ENCODE data around the gene PITX2.
"Not testable (repeated sequence)": the region's sequence is repeated elsewhere in the genome, so short reads cannot be mapped to it uniquely, and the experiment has no call there.

PITX2 gene

GRCh38 chr4:110611968-110612447 lies 10.9 kb downstream of the PITX2 start:
- DNase-seq (ENCODE audit: low read depth in 2 of 2) = no peak

- DNase-seq (ENCODE audit: low read depth in 2 of 2) = no peak
Observed at GRCh38 chr4:110610940-110611831, 11.7 kb downstream of the PITX2 start.

- no peak for DNase-seq (ENCODE audit: low read depth in 2 of 2)
Observed at GRCh38 chr4:110610620-110610939, 12.3 kb downstream of the PITX2 start.

- no peak for DNase-seq (ENCODE audit: low read depth in 2 of 2)
Observed at GRCh38 chr4:110609044-110609750, 13.7 kb downstream of the PITX2 start.

- DNase-seq (ENCODE audit: low read depth in 2 of 2) = no peak
Observed at GRCh38 chr4:110605077-110605476, 17.8 kb downstream of the PITX2 start.

- DNase-seq (ENCODE audit: low read depth in 2 of 2) = no peak
Observed at GRCh38 chr4:110602061-110602460, 20.8 kb downstream of the PITX2 start.

- DNase-seq (ENCODE audit: low read depth in 2 of 2) = no peak
Observed at GRCh38 chr4:110597582-110597981, 25.3 kb downstream of the PITX2 start.

- DNase-seq (ENCODE audit: low read depth in 2 of 2) = no peak
Observed at GRCh38 chr4:110596431-110596830, 26.4 kb downstream of the PITX2 start.

GRCh38 chr4:110595583-110595982 lies 27.3 kb downstream of the PITX2 start:
- no peak for DNase-seq (ENCODE audit: low read depth in 2 of 2)

GRCh38 chr4:110589297-110589696 lies 33.6 kb downstream of the PITX2 start:
- DNase-seq (ENCODE audit: low read depth in 2 of 2) = no peak

GRCh38 chr4:110587666-110588285 lies 35.1 kb downstream of the PITX2 start:
- no peak for DNase-seq (ENCODE audit: low read depth in 2 of 2)

GRCh38 chr4:110586131-110586850 lies 36.6 kb downstream of the PITX2 start:
- DNase-seq (ENCODE audit: low read depth in 2 of 2) = peak; percentile 36 to 40

- not testable (repeated sequence) for DNase-seq (ENCODE audit: low read depth in 2 of 2)
Observed at GRCh38 chr4:110576696-110577095, 46.2 kb downstream of the PITX2 start.
